Astrocyte of the spinal cord (primary cell): ENCODE results near the gene SLC35D1.

ENCODE experiments used
- DNase-seq: peaks from one replicate; pipeline ENCODE4 v3.0.0; 2011; ENCODE audit warnings: low read depth, low spot score
- H3K4me3 ChIP-seq: 2 replicates; pipeline ENCODE4 v1.5.1; 2011; ENCODE audit warnings: low read depth, mild to moderate bottlenecking, low read length, moderate library complexity
- CTCF ChIP-seq: IDR thresholded peaks from 2 replicates; pipeline ENCODE4 v1.5.1; 2012; ENCODE audit warnings: low read depth, mild to moderate bottlenecking, low read length, inconsistent platforms
- in situ Hi-C: cut with HindIII; loops from 2 replicates; pipeline ENCODE4 v1.10.0; 2017; ENCODE audit warnings: low sequenced_read_pairs

Gene SLC35D1

DNA sequence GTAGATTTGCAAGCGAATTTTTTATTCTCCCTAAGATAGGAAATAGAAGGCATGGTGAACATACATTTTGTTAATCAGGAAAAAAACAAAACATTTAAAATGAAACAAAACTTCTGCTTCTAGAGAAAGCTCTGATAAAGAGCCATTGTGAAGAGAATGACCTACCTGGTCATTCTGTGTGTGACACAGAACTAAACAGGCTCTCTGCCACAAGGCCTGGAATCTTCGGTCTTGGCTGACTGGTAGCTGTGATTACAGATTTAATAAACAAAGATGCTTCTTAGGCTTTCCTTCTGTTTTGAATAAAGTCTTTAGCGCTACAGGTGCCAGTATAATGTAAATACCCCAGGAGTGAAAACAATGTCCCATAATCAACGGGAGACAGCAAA, 22.1 kb downstream of the SLC35D1 start:
- no peak overlapping the region for H3K4me3 ChIP-seq
- in situ Hi-C loops: no loop called here
- no peak for DNase-seq

GRCh38 chr1:67031121-67031858, 22.7 kb downstream of the SLC35D1 start:
- TF ChIP-seq CTCF: no peak
- no peak overlapping the region for H3K4me3 ChIP-seq
- in situ Hi-C loops: no loop called here
- peak; percentile 30 for DNase-seq

More for the DNA sequence above, 22.1 kb downstream of the SLC35D1 start:
- no peak for TF ChIP-seq CTCF

- in situ Hi-C loops: no loop called here
- DNase-seq: no peak
- no peak overlapping the region for H3K4me3 ChIP-seq
- TF ChIP-seq CTCF: no peak
Observed at GRCh38 chr1:67029472-67029871, 24.5 kb downstream of the SLC35D1 start.

- no peak for TF ChIP-seq CTCF
- H3K4me3 ChIP-seq: no peak overlapping the region
- in situ Hi-C loops: no loop called here
- no peak for DNase-seq
Observed at GRCh38 chr1:67020765-67021164, 33.2 kb downstream of the SLC35D1 start.

DNA sequence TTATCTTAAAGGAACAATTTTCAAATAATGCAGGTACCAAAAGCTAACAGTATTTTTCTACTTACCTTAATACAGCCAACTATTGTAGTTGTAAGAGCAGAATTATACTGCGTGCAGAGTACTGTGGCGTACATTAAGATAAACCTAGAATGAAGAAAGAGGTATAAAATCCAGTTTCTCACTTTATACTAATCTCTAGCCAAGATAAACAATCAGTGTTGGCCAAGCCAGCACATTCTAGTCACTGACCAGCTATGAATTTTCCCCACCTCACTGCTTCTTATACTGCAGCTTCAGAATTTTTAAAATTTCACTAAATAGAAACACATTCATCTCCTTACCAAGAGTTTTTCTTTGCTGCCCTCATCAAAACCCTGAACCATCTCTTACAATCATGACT, 33.6 kb downstream of the SLC35D1 start:
- DNase-seq: peak; percentile 78
- TF ChIP-seq CTCF: no peak

DNA sequence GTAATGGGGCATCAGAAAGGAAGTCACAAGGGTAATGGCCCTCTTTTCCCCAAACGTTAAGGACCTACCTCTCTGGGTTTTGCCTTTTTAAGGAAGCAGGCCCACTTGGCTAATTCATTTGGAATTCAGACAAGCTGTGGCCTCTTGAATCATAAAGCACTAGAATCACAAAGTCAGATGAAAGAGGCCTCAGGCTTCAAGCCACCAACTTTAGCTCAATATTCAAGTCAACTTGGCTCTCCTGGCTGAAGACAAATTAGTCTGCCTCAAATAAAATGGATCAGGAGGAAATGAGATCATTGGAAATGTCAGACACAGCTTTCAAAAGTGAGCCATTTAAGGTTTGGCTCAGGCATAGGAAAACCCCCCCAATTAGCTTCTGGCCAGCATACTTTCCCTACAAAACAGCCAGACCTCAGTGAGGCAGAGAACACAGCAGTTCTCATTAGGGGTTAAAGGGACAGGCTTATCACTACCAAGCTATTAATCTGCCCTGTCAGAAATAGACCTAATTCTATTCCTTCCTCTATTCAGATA, 34.3 kb downstream of the SLC35D1 start:
- in situ Hi-C loops: no loop called here
- no peak for TF ChIP-seq CTCF
- no peak overlapping the region for H3K4me3 ChIP-seq
- DNase-seq: peak; percentile 88

More for the DNA sequence above, 33.6 kb downstream of the SLC35D1 start:
- in situ Hi-C loops: no loop called here
- H3K4me3 ChIP-seq: no peak overlapping the region
